SU-DHL-6 (cell line): Measurements from ENCODE around the gene TMEM62.
"Not testable (repeated sequence)": the region's sequence is repeated elsewhere in the genome, so short reads cannot be mapped to it uniquely, and the experiment has no call there.

Experiments used
- H2AFZ ChIP-seq: fragments of 200-600 bp; sonication (generic); 2 replicates; pipeline ENCODE4 v1.6.1; 2014; ENCODE audit warnings: low read depth, mild to moderate bottlenecking, moderate library complexity, mixed read lengths, antibody characterized with exemption, low read length; ENCODE audit not compliant: severe bottlenecking
- H3F3A ChIP-seq: fragments of 200-600 bp; shearing (Covaris generic); 2 replicates; pipeline ENCODE4 v1.6.0; 2016; ENCODE audit warnings: antibody characterized with exemption, mild to moderate bottlenecking; ENCODE audit not compliant: insufficient read depth
- H3K27ac ChIP-seq: fragments of 200-600 bp; sonication (generic); 2 replicates; pipeline ENCODE4 v1.5.1; 2016; ENCODE audit warnings: low read depth, mild to moderate bottlenecking, low read length, moderate library complexity, mixed read lengths
- H3K27me3 ChIP-seq: fragments of 200-600 bp; sonication (generic), shearing (Covaris generic); 2 replicates; pipeline ENCODE4 v1.6.0; 2014; ENCODE audit warnings: mild to moderate bottlenecking, low read length
- H3K36me3 ChIP-seq: fragments of 200-600 bp; sonication (generic); 2 replicates; pipeline ENCODE4 v1.6.1; 2014; ENCODE audit warnings: mild to moderate bottlenecking, low read length, mixed read lengths
- H3K4me2 ChIP-seq: fragments of 300-600, 200-600 bp; shearing (Covaris generic), sonication (generic); 2 replicates; pipeline ENCODE4 v1.6.0; 2014; ENCODE audit warnings: low read length, low read depth, mild to moderate bottlenecking; ENCODE audit not compliant: poor library complexity, severe bottlenecking
- H3K4me3 ChIP-seq: fragments of 200-600 bp; sonication (generic); 2 replicates; pipeline ENCODE4 v1.5.1; 2014; ENCODE audit warnings: antibody characterized with exemption, low read length, mild to moderate bottlenecking, mixed read lengths; ENCODE audit not compliant: insufficient read depth, poor library complexity, severe bottlenecking
- H3K79me2 ChIP-seq: fragments of 200-600 bp; sonication (generic); 2 replicates; pipeline ENCODE4 v1.6.1; 2014; ENCODE audit warnings: mild to moderate bottlenecking, low read length, moderate library complexity; ENCODE audit not compliant: insufficient read depth
- H3K9ac ChIP-seq: fragments of 200-600 bp; sonication (generic); 2 replicates; pipeline ENCODE4 v1.7.0; 2014; ENCODE audit warnings: mild to moderate bottlenecking, low read length
- H3K9me2 ChIP-seq: fragments of 200-600 bp; sonication (generic); replicated peaks from 2 replicates; pipeline ENCODE4 v1.6.1; 2014; ENCODE audit warnings: low read length; ENCODE audit not compliant: insufficient read depth
- H3K9me3 ChIP-seq: fragments of 200-600 bp; sonication (generic); 2 replicates; pipeline ENCODE4 v1.6.1; 2014; ENCODE audit warnings: low read length, mixed read lengths; ENCODE audit not compliant: insufficient read depth
- H4K20me1 ChIP-seq: fragments of 200-600 bp; sonication (generic); 2 replicates; pipeline ENCODE4 v1.6.1; 2014; ENCODE audit warnings: low read depth, mild to moderate bottlenecking, antibody characterized with exemption, low read length, moderate library complexity, mixed read lengths
- CTCF ChIP-seq: fragments of 200-600 bp; sonication (generic); IDR thresholded peaks from one replicate; pipeline ENCODE4 v1.5.1; 2017; ENCODE audit warnings: antibody characterized with exemption, mild to moderate bottlenecking, low read length, moderate library complexity; ENCODE audit not compliant: insufficient read depth, poor library complexity, severe bottlenecking
- EZH2phosphoT487 ChIP-seq: fragments of 200-600 bp; sonication (generic), shearing (Covaris generic); conservative IDR thresholded peaks from 2 replicates; pipeline ENCODE4 v1.6.1; 2018; ENCODE audit warnings: mild to moderate bottlenecking, antibody characterized with exemption, low read length, moderate library complexity, mixed read lengths

Gene TMEM62

GRCh38 chr15:43169888-43170287 is 36.5 kb downstream of the TMEM62 start:
- H4K20me1 ChIP-seq, result no peaks in the 10 kb centered on the region
- H3K36me3 ChIP-seq, result peaks cover 50% of the 10 kb centered on the region
- H3K9me3 ChIP-seq, result no peaks in the 10 kb centered on the region
- no peak overlapping the region for H3K4me2 ChIP-seq
- TF ChIP-seq CTCF, result no peak
- no peak for TF ChIP-seq EZH2phosphoT487
- 0 out of 2 replicates have a peak, but pooled peaks cover 2% of the 10 kb centered on the region for H3F3A ChIP-seq
- H3K27ac ChIP-seq, result no peak overlapping the region
- H3K27me3 ChIP-seq, result no peaks in the 10 kb centered on the region
- no peaks in the 10 kb centered on the region for H3K9me2 ChIP-seq
- no peaks in the 10 kb centered on the region for H3K79me2 ChIP-seq
- no peak overlapping the region for H3K4me3 ChIP-seq
- no peak overlapping the region for H2AFZ ChIP-seq
- no peak overlapping the region for H3K9ac ChIP-seq

- H3K36me3 ChIP-seq, result peaks cover 42% of the 10 kb centered on the region
- not testable (repeated sequence) for H4K20me1 ChIP-seq, H2AFZ ChIP-seq, H3K9me3 ChIP-seq, H3K27me3 ChIP-seq, H3K9ac ChIP-seq, H3K27ac ChIP-seq, H3K4me2 ChIP-seq, H3K9me2 ChIP-seq, H3K79me2 ChIP-seq, H3K4me3 ChIP-seq
- peaks cover 11% of the 10 kb centered on the region; the same call in 1 of the 2 replicates for H3F3A ChIP-seq
These were observed 42.4 kb downstream of the TMEM62 start for GRCh38 chr15:43175656-43176309.

GRCh38 chr15:43177147-43177546 is 43.8 kb downstream of the TMEM62 start:
- not testable (repeated sequence) for H4K20me1 ChIP-seq, H3K79me2 ChIP-seq, H3K27ac ChIP-seq, H3K27me3 ChIP-seq, H3K4me2 ChIP-seq, H3K4me3 ChIP-seq, H3K9me2 ChIP-seq, H3K9me3 ChIP-seq, H3K9ac ChIP-seq, H2AFZ ChIP-seq
- H3K36me3 ChIP-seq, result peaks cover 33% of the 10 kb centered on the region; the same call in 1 of the 2 replicates
- peaks cover 15% of the 10 kb centered on the region; the same call in 1 of the 2 replicates for H3F3A ChIP-seq

- H3K79me2 ChIP-seq, result peaks cover 14% of the 10 kb centered on the region
- H3K9me3 ChIP-seq, result no peaks in the 10 kb centered on the region
- H3F3A ChIP-seq, result peaks cover 36% of the 10 kb centered on the region
- H3K27me3 ChIP-seq, result no peaks in the 10 kb centered on the region
- no peak overlapping the region for H3K4me2 ChIP-seq
- no peak for TF ChIP-seq CTCF
- TF ChIP-seq EZH2phosphoT487, result no peak
- H3K36me3 ChIP-seq, result 0 out of 2 replicates have a peak, but pooled peaks cover 4% of the 10 kb centered on the region
- no peak overlapping the region for H3K9ac ChIP-seq
- no peak overlapping the region for H2AFZ ChIP-seq
- no peak overlapping the region for H3K4me3 ChIP-seq
- H3K9me2 ChIP-seq, result no peaks in the 10 kb centered on the region
- H4K20me1 ChIP-seq, result no peaks in the 10 kb centered on the region
- H3K27ac ChIP-seq, result no peak overlapping the region
These were observed 49.9 kb downstream of the TMEM62 start for GRCh38 chr15:43183270-43183669.
